HG03280 (cell line): ENCODE results near the gene MRFAP1L1.
"Not testable (repeated sequence)": the region's sequence is repeated elsewhere in the genome, so short reads cannot be mapped to it uniquely, and the experiment has no call there.

Experiments used
- ATAC-seq: cut with Tn5 transposase; IDR thresholded peaks from one replicate; pipeline ENCODE4 v1.9.1; 2021; ENCODE audit warnings: mild to moderate bottlenecking, moderate library complexity; ENCODE audit not compliant: unreplicated experiment

The MRFAP1L1 gene

DNA sequence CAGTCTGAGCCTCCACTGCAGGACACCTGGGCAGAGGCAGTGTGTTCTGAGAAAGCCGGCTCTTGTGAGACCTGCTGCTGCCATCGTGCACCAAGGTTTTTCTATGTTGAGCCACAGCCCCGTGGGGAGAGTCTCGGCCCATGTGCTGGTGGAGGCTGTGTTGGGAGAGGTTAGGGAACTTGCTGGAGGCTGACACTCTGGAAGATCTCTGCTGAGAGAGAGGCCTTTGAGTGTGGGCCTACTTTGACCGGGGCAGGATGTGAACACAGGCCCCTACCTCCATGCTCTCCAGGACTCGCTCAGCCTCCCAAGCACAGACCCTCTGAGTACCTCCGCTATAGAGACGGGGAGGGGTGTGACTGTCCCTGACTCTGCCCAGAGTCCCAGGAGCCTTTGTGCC is 17.3 kb downstream of the MRFAP1L1 start:
- ATAC-seq: no peak

DNA sequence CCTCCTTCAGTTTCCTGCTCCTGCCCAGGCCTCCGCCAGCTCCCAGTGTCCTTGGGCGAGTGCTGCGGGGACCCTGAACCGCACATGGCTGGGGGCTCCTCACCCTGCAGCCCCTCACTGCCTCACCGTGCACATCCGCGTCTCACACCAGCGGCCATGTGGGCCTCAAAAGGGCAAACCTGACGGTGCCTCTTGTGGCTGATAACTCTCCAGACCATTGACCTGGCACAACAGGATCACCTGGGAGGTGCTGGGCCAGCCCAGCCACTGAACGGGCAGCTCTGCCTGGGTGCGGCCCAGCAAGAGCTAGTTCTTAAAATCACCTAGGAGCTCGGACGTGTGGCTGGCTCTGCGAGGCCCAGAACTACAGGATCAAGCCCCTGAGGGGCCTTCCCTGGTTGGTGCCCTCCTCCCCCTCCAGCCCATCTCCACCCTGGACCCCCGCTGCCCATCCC is 20.1 kb downstream of the MRFAP1L1 start:
- ATAC-seq: no peak

- ATAC-seq: peak; percentile 78
Measured at GRCh38 chr4:6688879-6689505, 20.7 kb downstream of the MRFAP1L1 start.

DNA sequence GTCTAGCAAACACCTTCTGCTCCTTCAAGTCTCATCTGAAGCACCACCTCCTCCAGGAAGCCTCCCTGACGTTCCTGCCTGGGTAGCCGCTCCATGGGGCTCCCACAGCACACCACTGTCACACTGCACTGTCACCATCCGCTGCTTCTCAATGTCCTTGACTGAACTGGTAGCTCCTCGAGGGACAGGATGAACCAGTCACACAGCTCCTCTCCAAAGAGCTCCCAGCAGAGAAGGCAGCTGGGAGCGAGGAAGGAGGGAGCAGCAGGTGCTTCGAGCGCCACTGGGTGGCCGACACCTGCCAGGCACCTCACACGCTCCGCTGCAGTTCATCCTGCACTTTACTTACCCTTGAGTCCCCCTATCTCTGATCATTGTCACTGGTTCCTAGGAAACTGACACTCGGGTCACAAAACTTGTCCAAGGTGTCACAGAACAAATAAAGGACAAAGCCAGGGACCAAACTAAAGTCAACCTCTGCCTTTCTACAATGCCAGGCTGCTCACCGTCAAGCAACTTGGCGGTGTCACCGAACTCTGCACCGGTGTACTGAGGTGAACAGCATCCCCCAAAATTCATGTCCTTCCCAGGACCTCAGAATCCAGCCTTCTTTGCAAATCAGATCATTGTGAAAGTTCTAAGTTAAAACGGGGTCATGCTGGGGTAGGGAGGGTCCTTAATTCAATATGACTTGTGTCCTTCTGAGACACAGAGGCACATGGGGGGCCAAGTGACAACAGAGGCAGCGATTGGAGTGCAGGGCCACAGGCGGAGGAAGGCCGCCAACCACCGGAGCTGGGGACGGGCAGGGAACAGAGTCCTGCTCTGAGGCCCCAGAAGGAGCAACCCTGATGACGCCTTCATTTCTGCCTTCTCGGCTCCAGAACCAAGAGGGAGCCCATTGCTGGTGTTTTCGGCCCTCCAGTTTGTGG is 21.5 kb downstream of the MRFAP1L1 start:
- ATAC-seq: no peak

- no peak for ATAC-seq
Measured at GRCh38 chr4:6686104-6686787, 23.4 kb downstream of the MRFAP1L1 start.

GRCh38 chr4:6684656-6685055 is 25.0 kb downstream of the MRFAP1L1 start:
- no peak for ATAC-seq

GRCh38 chr4:6682862-6683590 is 26.6 kb downstream of the MRFAP1L1 start:
- no peak for ATAC-seq

DNA sequence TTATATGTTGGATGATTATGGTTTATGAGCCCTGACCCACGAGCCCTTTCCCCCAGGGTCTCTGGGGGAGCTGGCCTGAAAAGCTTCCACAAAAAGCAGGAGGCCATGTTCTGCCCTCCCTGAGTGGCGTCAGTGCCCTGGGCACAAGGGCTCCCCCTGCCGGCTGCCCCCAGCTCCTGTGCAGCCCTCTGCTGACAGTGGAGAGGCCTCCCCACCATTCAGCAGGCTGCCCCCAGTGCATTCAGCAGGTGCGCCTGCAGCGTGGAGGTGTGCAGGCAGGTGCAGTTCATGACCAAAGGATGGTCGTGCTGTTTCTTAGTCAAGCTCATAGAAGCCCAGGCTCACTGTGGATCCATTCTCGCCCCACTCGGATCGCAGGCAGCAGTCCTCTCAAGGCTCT is 28.5 kb downstream of the MRFAP1L1 start:
- ATAC-seq: no peak

DNA sequence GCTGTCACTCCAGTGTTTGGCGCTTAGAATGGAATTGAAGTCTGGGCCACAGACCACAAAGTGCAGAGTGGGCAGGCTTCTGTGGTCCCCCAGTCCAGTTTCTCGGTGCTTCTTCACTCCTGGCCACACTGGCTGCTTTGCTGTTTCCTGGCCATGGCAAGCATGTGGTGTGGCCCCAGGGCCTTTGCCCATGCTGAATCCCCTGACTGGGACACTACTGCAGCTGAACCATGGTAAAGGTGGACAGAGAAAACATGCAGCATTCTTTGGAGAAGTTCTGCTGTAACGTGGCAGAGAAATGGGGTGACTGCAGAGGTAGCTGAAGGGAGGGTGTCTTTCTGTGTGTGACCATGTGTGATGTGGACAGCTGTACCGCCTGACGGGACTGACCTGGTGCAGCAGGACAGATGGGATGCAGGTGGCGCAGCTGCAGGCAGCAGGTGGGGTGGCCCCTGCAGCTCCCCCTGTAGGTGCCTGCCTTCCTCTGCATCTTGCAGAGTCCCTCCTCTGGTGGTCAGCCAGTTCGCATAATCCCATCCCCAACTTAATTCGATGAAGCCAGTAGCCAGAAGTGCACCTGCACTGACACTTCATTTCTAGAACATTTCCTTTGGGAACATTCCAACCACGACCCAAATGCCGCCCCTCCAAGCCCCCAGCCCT is 29.2 kb downstream of the MRFAP1L1 start:
- no peak for ATAC-seq

DNA sequence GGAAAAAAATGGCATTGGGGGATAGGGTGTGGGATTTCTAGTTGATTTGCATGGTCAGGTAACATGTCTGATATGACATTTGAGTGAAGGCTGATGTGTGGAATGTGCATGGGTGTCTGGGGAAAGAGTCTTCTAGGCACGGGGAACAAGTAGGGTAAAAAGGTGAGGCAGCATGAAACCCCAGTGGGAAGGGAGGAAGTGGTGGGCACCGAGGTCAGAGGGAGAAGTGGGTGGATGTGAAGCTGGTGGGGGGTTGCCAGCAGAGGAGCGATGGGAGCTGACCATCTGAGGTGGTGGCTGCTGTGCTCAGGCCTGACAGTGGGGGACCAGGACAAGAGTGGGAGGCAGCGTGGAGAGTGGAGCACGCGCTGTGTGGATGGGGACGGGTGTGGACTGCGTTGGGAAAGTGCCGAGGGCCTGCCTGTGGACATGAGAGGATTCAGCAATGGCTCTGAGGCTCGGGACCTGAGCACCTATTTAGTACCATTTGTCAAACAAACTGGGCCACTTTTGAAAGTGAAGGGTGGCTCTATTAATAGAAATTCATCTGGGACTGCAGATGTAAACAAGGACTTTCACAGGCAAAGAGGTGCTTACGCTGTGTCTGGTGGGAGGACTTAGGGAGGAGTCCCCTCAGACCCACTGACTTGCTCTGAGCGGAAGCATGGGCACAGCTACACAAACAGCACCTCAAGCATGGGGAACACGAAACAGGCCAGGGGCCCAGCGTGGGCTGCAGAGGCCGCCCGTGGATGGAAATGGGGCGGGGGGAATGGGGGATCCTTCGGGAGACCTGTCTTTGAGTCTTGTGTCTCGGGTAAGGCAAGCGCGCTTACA is 32.7 kb downstream of the MRFAP1L1 start:
- no peak for ATAC-seq

- ATAC-seq: peak; percentile 38
Measured at GRCh38 chr4:6674500-6675149, 35.0 kb downstream of the MRFAP1L1 start.

GRCh38 chr4:6673660-6674499 is 35.8 kb downstream of the MRFAP1L1 start:
- peak; percentile 77 for ATAC-seq

DNA sequence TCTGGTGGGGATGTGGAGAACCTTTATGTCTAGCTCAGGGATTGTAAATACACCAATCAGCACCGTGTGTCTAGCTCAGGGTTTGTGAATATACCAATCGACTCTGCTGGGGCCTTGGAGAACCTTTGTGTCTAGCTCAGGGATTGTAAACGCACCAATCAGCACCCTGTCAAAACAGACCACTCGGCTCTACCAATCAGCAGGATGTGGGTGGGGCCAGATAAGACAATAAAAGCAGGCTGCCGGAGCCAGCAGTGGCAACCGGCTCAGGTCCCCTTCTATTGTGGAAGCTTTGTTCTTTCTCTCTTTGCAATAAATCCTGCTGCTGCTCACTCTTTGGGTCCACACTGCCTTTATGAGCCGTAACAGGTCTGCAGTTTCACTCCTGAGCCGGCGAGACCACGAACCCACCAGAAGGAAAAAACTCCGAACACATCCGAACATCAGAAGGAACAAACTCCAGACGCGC is 36.4 kb downstream of the MRFAP1L1 start:
- not testable (repeated sequence) for ATAC-seq

GRCh38 chr4:6672541-6673190 is 37.0 kb downstream of the MRFAP1L1 start:
- ATAC-seq: not testable (repeated sequence)

- ATAC-seq: no peak
Measured at GRCh38 chr4:6672131-6672530, 37.5 kb downstream of the MRFAP1L1 start.

DNA sequence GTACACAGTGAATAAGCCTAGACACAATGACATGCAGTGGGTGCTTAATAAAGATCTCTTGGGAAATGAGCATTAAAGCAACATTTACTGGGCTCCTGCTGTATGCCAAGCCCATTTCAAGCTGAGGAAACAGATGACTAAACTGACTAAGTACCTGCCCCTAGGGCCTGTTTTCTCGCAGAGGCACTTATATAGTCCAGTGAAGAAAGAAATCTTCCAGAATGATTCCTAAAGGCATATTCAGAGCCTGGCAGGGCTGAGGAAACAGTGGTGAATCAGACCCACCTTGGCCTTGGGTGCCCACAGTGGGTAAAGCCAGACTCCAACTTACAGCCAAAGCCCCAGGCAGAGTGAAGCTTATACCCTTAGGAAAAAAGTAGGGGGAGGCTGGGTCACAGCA is 38.0 kb downstream of the MRFAP1L1 start:
- no peak for ATAC-seq

GRCh38 chr4:6668391-6668790 is 41.3 kb downstream of the MRFAP1L1 start:
- no peak for ATAC-seq

DNA sequence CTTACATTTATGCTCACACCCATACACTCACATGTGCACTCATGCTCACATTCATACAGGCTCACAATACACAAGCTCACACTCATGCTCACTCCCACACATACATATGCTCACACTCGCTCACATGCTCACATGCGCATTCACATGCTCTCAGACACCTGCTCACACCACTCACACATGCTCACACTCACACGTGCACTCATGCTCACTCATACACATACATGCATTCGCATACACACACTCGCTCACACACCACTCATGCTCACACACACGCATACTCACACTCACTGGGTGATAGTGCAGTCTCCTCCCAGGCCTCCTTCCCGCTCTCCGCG is 44.4 kb downstream of the MRFAP1L1 start:
- no peak for ATAC-seq
